ENCODE measurements around the gene NTN1. TPM values are rescaled to one million over a fixed set of nuclear protein-coding genes. Genes with fewer than 3 reads are reported as not detected.

The NTN1 gene
- total RNA-seq, 1 experiment from 2014 or later = 17.7 TPM

- CTCF ChIA-PET = no interaction called here
- Histone ChIP-seq H4K20me1 (ENCODE audit: insufficient read depth) (no peaks in the 10 kb centered on the region), H3K9me3 (ENCODE audit: insufficient read depth, low read depth) (no peaks in the 10 kb centered on the region), H3F3A (ENCODE audit: insufficient read depth, low read depth) (no peaks in the 10 kb centered on the region), H3K27me3 (ENCODE audit: insufficient read depth, low read depth) (no peaks in the 10 kb centered on the region), H3K4me2 (no peak overlapping the region), H3K27ac (no peak overlapping the region), H3K4me3 (no peak overlapping the region), H3K4me1 (replicated peaks; ENCODE audit: insufficient read depth) (no peaks in the 10 kb centered on the region), H3K36me3 (ENCODE audit: low read depth) (no peaks in the 10 kb centered on the region), H2AFZ (no peak overlapping the region), H3K79me2 (ENCODE audit: low read depth) (no peaks in the 10 kb centered on the region), H3K9me2 (ENCODE audit: insufficient read depth) (no peaks in the 10 kb centered on the region)
- no TSS peak for BruUV-seq (replicated peaks)
- DNase-seq = no peak
- TF ChIP-seq, protein P1, sequence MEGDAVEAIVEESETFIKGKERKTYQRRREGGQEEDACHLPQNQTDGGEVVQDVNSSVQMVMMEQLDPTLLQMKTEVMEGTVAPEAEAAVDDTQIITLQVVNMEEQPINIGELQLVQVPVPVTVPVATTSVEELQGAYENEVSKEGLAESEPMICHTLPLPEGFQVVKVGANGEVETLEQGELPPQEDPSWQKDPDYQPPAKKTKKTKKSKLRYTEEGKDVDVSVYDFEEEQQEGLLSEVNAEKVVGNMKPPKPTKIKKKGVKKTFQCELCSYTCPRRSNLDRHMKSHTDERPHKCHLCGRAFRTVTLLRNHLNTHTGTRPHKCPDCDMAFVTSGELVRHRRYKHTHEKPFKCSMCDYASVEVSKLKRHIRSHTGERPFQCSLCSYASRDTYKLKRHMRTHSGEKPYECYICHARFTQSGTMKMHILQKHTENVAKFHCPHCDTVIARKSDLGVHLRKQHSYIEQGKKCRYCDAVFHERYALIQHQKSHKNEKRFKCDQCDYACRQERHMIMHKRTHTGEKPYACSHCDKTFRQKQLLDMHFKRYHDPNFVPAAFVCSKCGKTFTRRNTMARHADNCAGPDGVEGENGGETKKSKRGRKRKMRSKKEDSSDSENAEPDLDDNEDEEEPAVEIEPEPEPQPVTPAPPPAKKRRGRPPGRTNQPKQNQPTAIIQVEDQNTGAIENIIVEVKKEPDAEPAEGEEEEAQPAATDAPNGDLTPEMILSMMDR (conservative IDR thresholded peaks at IDR 0.05) = no peak
- no peak for TF ChIP-seq EZH2 (IDR thresholded peaks at IDR 0.05; ENCODE audit: low read depth)
- intact Hi-C loops (cut with micrococcal nuclease; ENCODE audit: unreplicated experiment) = no loop called here
- POLR2A ChIA-PET (ENCODE audit: unreplicated experiment) = no interaction called here
Measured at GRCh38 chr17:9241371-9241712, 220.0 kb downstream of the NTN1 start.

DNA sequence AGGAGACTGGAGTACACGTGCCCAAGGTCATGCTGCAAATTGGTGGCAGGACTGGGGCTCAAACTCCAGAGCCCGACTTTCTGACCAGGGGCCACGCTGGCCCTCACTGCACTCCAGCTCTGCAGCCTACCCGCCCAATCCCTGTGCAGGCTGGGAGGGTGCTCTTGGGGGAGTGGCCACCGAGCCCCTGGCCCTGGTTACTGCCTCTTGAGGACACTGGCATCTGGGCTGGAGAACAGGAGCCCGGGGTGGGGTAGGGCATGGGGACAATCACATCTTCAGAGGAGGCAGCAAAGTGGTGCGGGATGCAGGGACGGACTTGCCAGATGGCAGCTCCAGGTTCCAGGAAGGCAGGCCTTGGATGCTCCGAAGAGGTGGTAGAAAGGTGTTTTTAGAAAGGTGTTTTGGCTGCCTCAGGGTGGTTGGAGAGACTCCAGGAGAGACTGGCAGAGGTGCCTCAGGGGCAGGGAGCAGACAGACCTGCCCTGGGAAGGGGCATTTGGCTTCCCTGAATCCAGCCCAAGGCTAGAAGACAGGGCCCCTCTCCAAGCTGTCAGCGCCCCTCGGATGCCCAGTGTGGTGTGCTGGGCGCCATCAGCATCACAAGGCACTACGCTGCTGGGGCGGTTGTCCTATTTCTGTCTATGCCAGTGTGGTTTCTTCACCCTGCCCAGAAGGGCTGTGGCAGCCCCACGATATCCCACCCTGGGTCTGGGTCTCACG, 220.6 kb downstream of the NTN1 start:
- BruUV-seq (replicated peaks) = no TSS peak
- H4K20me1 ChIP-seq (ENCODE audit: insufficient read depth) = no peaks in the 10 kb centered on the region
- no peaks in the 10 kb centered on the region for H3K9me2 ChIP-seq (ENCODE audit: insufficient read depth)
- no peaks in the 10 kb centered on the region for H3F3A ChIP-seq (ENCODE audit: insufficient read depth, low read depth)
- no peak overlapping the region for H3K4me2 ChIP-seq
- no peaks in the 10 kb centered on the region for H3K9me3 ChIP-seq (ENCODE audit: insufficient read depth, low read depth)
- TF ChIP-seq, protein P1 (conservative IDR thresholded peaks at IDR 0.05) = no peak
- no peak for TF ChIP-seq EZH2 (IDR thresholded peaks at IDR 0.05; ENCODE audit: low read depth)
- no peaks in the 10 kb centered on the region for H3K27me3 ChIP-seq (ENCODE audit: insufficient read depth, low read depth)
- intact Hi-C loops (cut with micrococcal nuclease; ENCODE audit: unreplicated experiment) = no loop called here
- no peak for DNase-seq
- no peaks in the 10 kb centered on the region for H3K36me3 ChIP-seq (ENCODE audit: low read depth)
- H3K27ac ChIP-seq = no peak overlapping the region
- ChIA-PET CTCF (no interaction called here), POLR2A (ENCODE audit: unreplicated experiment) (no interaction called here)
- H3K79me2 ChIP-seq (ENCODE audit: low read depth) = no peaks in the 10 kb centered on the region
- no peak overlapping the region for H3K4me3 ChIP-seq
- H3K4me1 ChIP-seq (replicated peaks; ENCODE audit: insufficient read depth) = no peaks in the 10 kb centered on the region
- no peak overlapping the region for H2AFZ ChIP-seq

- Histone ChIP-seq H3K79me2 (ENCODE audit: low read depth) (no peaks in the 10 kb centered on the region), H3K27ac (no peak overlapping the region), H3K9me2 (ENCODE audit: insufficient read depth) (no peaks in the 10 kb centered on the region), H2AFZ (no peak overlapping the region), H3K4me3 (no peak overlapping the region), H3K4me1 (replicated peaks; ENCODE audit: insufficient read depth) (no peaks in the 10 kb centered on the region), H3K36me3 (ENCODE audit: low read depth) (no peaks in the 10 kb centered on the region), H3K9me3 (ENCODE audit: insufficient read depth, low read depth) (no peaks in the 10 kb centered on the region), H3K27me3 (ENCODE audit: insufficient read depth, low read depth) (no peaks in the 10 kb centered on the region), H3K4me2 (no peak overlapping the region), H4K20me1 (ENCODE audit: insufficient read depth) (no peaks in the 10 kb centered on the region), H3F3A (ENCODE audit: insufficient read depth, low read depth) (no peaks in the 10 kb centered on the region)
- no peak for DNase-seq
- BruUV-seq (replicated peaks) = no TSS peak
- TF ChIP-seq, protein P1 (conservative IDR thresholded peaks at IDR 0.05) = no peak
- TF ChIP-seq EZH2 (IDR thresholded peaks at IDR 0.05; ENCODE audit: low read depth) = no peak
- ChIA-PET CTCF (no interaction called here), POLR2A (ENCODE audit: unreplicated experiment) (no interaction called here)
- intact Hi-C loops (cut with micrococcal nuclease; ENCODE audit: unreplicated experiment) = no loop called here
Measured at GRCh38 chr17:9242497-9242881, 221.2 kb downstream of the NTN1 start.

Data from PC-9 (cell line).